Measurements from ENCODE around the gene PTPRG. TPM values are rescaled to one million over a fixed set of nuclear protein-coding genes. Genes with fewer than 3 reads are reported as not detected.

The PTPRG gene
- total and polyA plus RNA-seq, 2 donors (not counting 3 experiments of a cell fraction or from before 2014, with no cell fraction given) = 8.9 to 39.1 TPM

- no peak for FAIRE-seq
- dilution Hi-C loops (cut with MboI; ENCODE audit: extremely low pct_ligation_motif_present, low sequenced_read_pairs) = no loop called here
- Histone ChIP-seq H3K36me3 (ENCODE audit: control insufficient read depth in 2 of 2, extremely low read depth in 1 of 2, insufficient read depth in 2 of 2, low read length in 2 of 2) (no peaks in the 10 kb centered on the region), H3K27me3 (ENCODE audit: control insufficient read depth in 2 of 2, insufficient read depth in 2 of 2, low read length in 2 of 2) (no peaks in the 10 kb centered on the region), H3K27ac (ENCODE audit: insufficient read depth, low read depth, low read length) (no peak overlapping the region), H3K9ac (replicated peaks; ENCODE audit: extremely low read depth, insufficient read depth, low read length) (no peak overlapping the region), H3K4me2 (ENCODE audit: insufficient read depth, low read length) (no peak overlapping the region), H3K9me1 (replicated peaks; ENCODE audit: control insufficient read depth, extremely low read depth, insufficient read depth, low read length) (no peaks in the 10 kb centered on the region), H3K79me2 (ENCODE audit: control insufficient read depth, insufficient read depth, low read length) (no peaks in the 10 kb centered on the region), H3K4me1 (ENCODE audit: control insufficient read depth, extremely low read depth, insufficient read depth, low read length) (peaks cover 29% of the 10 kb centered on the region), H2AFZ (ENCODE audit: low read depth, low read length) (no peak overlapping the region), H3K4me3 (replicated peaks in 1 of 3; ENCODE audit: insufficient read depth in 1 of 3, low read depth in 1 of 3, low read length in 3 of 3) (no peak overlapping the region), H3K9me3 (replicated peaks; ENCODE audit: control insufficient read depth, insufficient read depth, low read length) (no peaks in the 10 kb centered on the region), H4K20me1 (replicated peaks; ENCODE audit: control insufficient read depth, extremely low read depth, insufficient read depth, low read length) (no peaks in the 10 kb centered on the region)
- CTCF ChIA-PET = no interaction called here
- no TSS peak for BruUV-seq (replicated peaks)
- TF ChIP-seq GATA2 (IDR thresholded peaks at IDR 0.05; ENCODE audit: insufficient read depth, insufficient read length, low read depth, low read length) = no peak
- TF ChIP-seq JUN (IDR thresholded peaks at IDR 0.05; ENCODE audit: borderline replicate concordance, insufficient read depth, insufficient read length, low read depth) = no peak
- TF ChIP-seq MYC (IDR thresholded peaks at IDR 0.05; ENCODE audit: low read depth, low read length) = no peak
- TF ChIP-seq MAX (IDR thresholded peaks at IDR 0.05; ENCODE audit: insufficient read depth, insufficient read length) = no peak
- no peak for TF ChIP-seq CTCF (IDR thresholded peaks at IDR 0.05; ENCODE audit: extremely low read depth in 1 of 2, insufficient read depth in 1 of 2, low read depth in 1 of 2, low read length in 2 of 2)
- no peak for TF ChIP-seq POLR2A (IDR thresholded peaks at IDR 0.05; ENCODE audit: low read depth, low read length)
- TF ChIP-seq EZH2 (IDR thresholded peaks at IDR 0.05; ENCODE audit: borderline replicate concordance, low read depth, low read length, severe bottlenecking) = no peak
- TF ChIP-seq POLR2AphosphoS5 (IDR thresholded peaks at IDR 0.05; ENCODE audit: insufficient read depth, low read depth, low read length) = no peak
- no peak for TF ChIP-seq FOS (IDR thresholded peaks at IDR 0.05; ENCODE audit: borderline replicate concordance, insufficient read depth, low read length)
- intact Hi-C loops (cut with micrococcal nuclease) = no loop called here
- DNase-seq (ENCODE audit: low read depth, low spot score) = no peak
- POLR2A ChIA-PET = no interaction called here
These were observed 283.0 kb downstream of the PTPRG start for GRCh38 chr3:61844346-61844745.
